GM12891 (cell line): Measurements from ENCODE around the gene SGSH.

Experiments
- POLR2AphosphoS5 ChIP-seq: IDR thresholded peaks from 2 replicates; pipeline ENCODE4 v1.6.1; 2011; ENCODE audit warnings: low read depth, low read length, control low read depth
- POU2F2 ChIP-seq: IDR thresholded peaks from 2 replicates; pipeline ENCODE4 v1.6.1; 2011; ENCODE audit warnings: low read depth, mild to moderate bottlenecking, control low read depth, low read length, moderate library complexity

DNA sequence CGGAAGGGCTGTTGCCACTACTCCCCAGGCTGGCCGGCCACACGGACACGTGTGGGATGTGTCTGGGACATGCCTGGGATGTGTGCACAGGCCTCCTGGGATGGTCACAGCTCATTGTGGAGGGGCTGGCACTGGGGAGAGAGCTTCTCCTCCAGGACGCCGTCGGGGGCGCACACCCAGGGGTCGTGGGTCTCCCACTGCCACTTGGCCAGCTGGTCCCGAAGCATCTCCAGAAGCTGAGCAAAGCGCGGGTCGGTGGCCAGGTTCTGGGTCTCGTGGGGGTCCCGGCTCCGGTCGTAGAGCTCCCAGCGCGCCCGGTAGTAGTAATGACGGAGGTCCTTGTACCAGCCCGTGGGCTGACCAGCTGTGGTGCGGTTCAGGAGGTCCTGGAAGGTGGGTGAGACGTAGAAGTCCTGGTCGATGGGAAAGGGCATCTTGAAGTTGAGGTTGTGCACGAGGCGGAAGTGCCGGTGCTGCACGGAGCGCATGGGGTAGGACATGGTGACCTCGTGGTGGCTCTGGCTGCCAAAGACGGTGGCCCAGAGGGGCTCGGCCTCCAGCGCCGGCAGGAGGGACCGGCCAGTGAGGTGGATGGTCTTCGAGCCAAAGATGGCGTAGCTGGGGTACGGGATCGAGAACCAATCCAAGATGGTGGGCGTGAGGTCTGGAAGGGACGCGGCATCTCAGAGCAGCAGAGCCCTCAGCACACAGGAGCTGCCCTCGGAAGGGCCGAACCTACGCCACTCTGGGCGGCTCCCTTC lies 9.6 kb downstream of the SGSH start:
- TF ChIP-seq POU2F2 = no peak
- TF ChIP-seq POLR2AphosphoS5 = no peak
